H9 (cell line): ENCODE results near the gene RAD1. TPM values are rescaled to one million over a fixed set of nuclear protein-coding genes. Genes with fewer than 3 reads are reported as not detected.

Experiments used
- DNase-seq: peaks from one replicate; pipeline ENCODE4 v3.0.0-alpha.2; 2017
- H2AFZ ChIP-seq: one replicate; pipeline ENCODE4 v1.6.1; 2013; ENCODE audit warnings: mild to moderate bottlenecking, low read length, control low read depth, moderate library complexity
- H2AK5ac ChIP-seq: 2 replicates; pipeline ENCODE4 v1.6.1; 2013; ENCODE audit warnings: low read length, control low read depth, mixed read lengths; ENCODE audit not compliant: insufficient read length
- H2BK120ac ChIP-seq: one replicate; pipeline ENCODE4 v1.6.1; 2013; ENCODE audit warnings: low read depth, mild to moderate bottlenecking, low read length, control low read depth, inconsistent platforms; ENCODE audit not compliant: poor library complexity, severe bottlenecking
- H2BK12ac ChIP-seq: 2 replicates; pipeline ENCODE4 v1.6.1; 2013; ENCODE audit warnings: low read length, control low read depth, mixed read lengths, low read depth; ENCODE audit not compliant: insufficient read length
- H2BK15ac ChIP-seq: 2 replicates; pipeline ENCODE4 v1.6.1; 2013; ENCODE audit warnings: low read depth, low read length, control low read depth
- H2BK20ac ChIP-seq: one replicate; pipeline ENCODE4 v1.6.1; 2013; ENCODE audit warnings: low read depth, mild to moderate bottlenecking, low read length, control low read depth, inconsistent platforms; ENCODE audit not compliant: poor library complexity, severe bottlenecking
- H2BK5ac ChIP-seq: 2 replicates; pipeline ENCODE4 v1.6.1; 2013; ENCODE audit warnings: low read length, control low read depth, mixed read lengths; ENCODE audit not compliant: insufficient read length
- H3K14ac ChIP-seq: 2 replicates; pipeline ENCODE4 v1.6.1; 2013; ENCODE audit warnings: low read length, control low read depth; ENCODE audit not compliant: insufficient read depth
- H3K18ac ChIP-seq: 2 replicates; pipeline ENCODE4 v1.6.1; 2013; ENCODE audit warnings: low read depth, mild to moderate bottlenecking, mixed read lengths, low read length, control low read depth; ENCODE audit not compliant: insufficient read length
- H3K23ac ChIP-seq: 2 replicates; pipeline ENCODE4 v1.6.1; 2013; ENCODE audit warnings: low read length, control low read depth, mixed read lengths, low read depth; ENCODE audit not compliant: insufficient read length
- H3K23me2 ChIP-seq: 2 replicates; pipeline ENCODE4 v1.6.1; 2013; ENCODE audit warnings: low read depth, mild to moderate bottlenecking, mixed read lengths, low read length, control low read depth; ENCODE audit not compliant: insufficient read length, poor library complexity, severe bottlenecking
- H3K27ac ChIP-seq: 2 replicates; pipeline ENCODE4 v1.5.1; 2013; ENCODE audit warnings: low read length, control low read depth, mixed read lengths, low read depth; ENCODE audit not compliant: insufficient read length
- H3K27me3 ChIP-seq: 2 replicates; pipeline ENCODE4 v1.6.1; 2013; ENCODE audit warnings: low read length, control low read depth, inconsistent platforms; ENCODE audit not compliant: insufficient read depth
- H3K4ac ChIP-seq: 2 replicates; pipeline ENCODE4 v1.6.1; 2013; ENCODE audit warnings: low read depth, mild to moderate bottlenecking, control low read depth, inconsistent platforms, low read length, moderate library complexity
- H3K4me1 ChIP-seq: 2 replicates; pipeline ENCODE4 v1.6.1; 2013; ENCODE audit warnings: low read length, control low read depth, inconsistent platforms; ENCODE audit not compliant: insufficient read depth
- H3K4me2 ChIP-seq: 2 replicates; pipeline ENCODE4 v1.6.1; 2013; ENCODE audit warnings: low read length, control low read depth, mixed read lengths; ENCODE audit not compliant: insufficient read length, insufficient read depth
- H3K56ac ChIP-seq: 2 replicates; pipeline ENCODE4 v1.6.1; 2013; ENCODE audit warnings: low read depth, mild to moderate bottlenecking, mixed read lengths, low read length, control low read depth; ENCODE audit not compliant: insufficient read length
- H3K79me1 ChIP-seq: 2 replicates; pipeline ENCODE4 v1.6.1; 2013; ENCODE audit warnings: low read depth, mild to moderate bottlenecking, moderate library complexity, low read length, control low read depth, inconsistent platforms; ENCODE audit not compliant: insufficient read depth, poor library complexity, severe bottlenecking
- H3K79me2 ChIP-seq: 2 replicates; pipeline ENCODE4 v1.6.1; 2013; ENCODE audit warnings: low read length, control low read depth, inconsistent platforms; ENCODE audit not compliant: insufficient read depth
- H3K9ac ChIP-seq: 2 replicates; pipeline ENCODE4 v1.6.1; 2013; ENCODE audit warnings: low read length, control low read depth, mixed read lengths; ENCODE audit not compliant: insufficient read length; ENCODE audit errors: extremely low read depth
- H3K9me3 ChIP-seq: one replicate; pipeline ENCODE4 v1.6.1; 2013; ENCODE audit warnings: low read depth, low read length, inconsistent platforms; ENCODE audit not compliant: control insufficient read depth
- H3T11ph ChIP-seq: one replicate; pipeline ENCODE4 v1.6.1; 2013; ENCODE audit warnings: mild to moderate bottlenecking, low read length, control low read depth, inconsistent platforms
- H4K20me1 ChIP-seq: one replicate; pipeline ENCODE4 v1.6.1; 2013; ENCODE audit not compliant: control insufficient read depth, insufficient read length, insufficient read depth
- H4K5ac ChIP-seq: 2 replicates; pipeline ENCODE4 v1.6.1; 2013; ENCODE audit warnings: low read depth, mild to moderate bottlenecking, mixed read lengths, low read length, control low read depth; ENCODE audit not compliant: insufficient read length
- H4K8ac ChIP-seq: replicated peaks from 2 replicates; pipeline ENCODE4 v1.6.1; 2013; ENCODE audit warnings: low read length, control low read depth, mixed read lengths, low read depth; ENCODE audit not compliant: insufficient read length
- H4K91ac ChIP-seq: 2 replicates; pipeline ENCODE4 v1.6.1; 2013; ENCODE audit warnings: low read depth, mild to moderate bottlenecking, moderate library complexity, mixed read lengths, low read length, control low read depth; ENCODE audit not compliant: insufficient read length
- H3K27ac Mint-ChIP-seq, 3 experiments: 2 replicates in 2 of 3; 3 replicates in 1 of 3; pipeline ENCODE4 v1.8.0; 2020 to 2021; ENCODE audit warnings: mixed read lengths in 3 of 3, mild to moderate bottlenecking in 1 of 3, moderate library complexity in 1 of 3
- H3K27me3 Mint-ChIP-seq: 2 replicates; pipeline ENCODE4 v1.8.0; 2021; ENCODE audit warnings: low read depth, mild to moderate bottlenecking, moderate library complexity, mixed read lengths
- H3K36me3 Mint-ChIP-seq, 3 experiments: 2 replicates in 2 of 3; 3 replicates in 1 of 3; pipeline ENCODE4 v1.8.0; 2020 to 2021; ENCODE audit warnings: low read depth in 3 of 3, mixed read lengths in 3 of 3; ENCODE audit not compliant: insufficient read depth in 1 of 3
- H3K4me1 Mint-ChIP-seq, 2 experiments: 2 replicates each; pipeline ENCODE4 v1.8.0; 2020; ENCODE audit warnings: mixed read lengths in 2 of 2
- H3K4me3 Mint-ChIP-seq, 2 experiments: 2 replicates in 1 of 2; 3 replicates in 1 of 2; pipeline ENCODE4 v1.8.0; 2020 to 2021; ENCODE audit warnings: mild to moderate bottlenecking in 2 of 2, mixed read lengths in 2 of 2, moderate library complexity in 1 of 2
- H3K9me3 Mint-ChIP-seq, 2 experiments: 2 replicates in 1 of 2; 3 replicates in 1 of 2; pipeline ENCODE4 v1.8.0; 2020; ENCODE audit warnings: mild to moderate bottlenecking in 2 of 2, mixed read lengths in 2 of 2, moderate library complexity in 1 of 2
- CTCF ChIP-seq: fragments of 200-600 bp; sonication (generic); conservative IDR thresholded peaks from 3 replicates; pipeline ENCODE4 v1.8.0; 2021; ENCODE audit warnings: antibody characterized with exemption, mild to moderate bottlenecking
- WGBS: extraction: QIAGEN DNeasy Blood & Tissue Kit; methylation state at CpG from one replicate; pipeline ENCODE4 v1.1.7; 2013; ENCODE audit warnings: missing lambda C conversion rate, low lambda C conversion rate, mixed read lengths; ENCODE audit not compliant: insufficient read length; ENCODE audit errors: extremely low coverage; 5-methylcytosine and 5-hydroxymethylcytosine counted together
- total RNA-seq: library from RNA; stranded (reverse); gene quantifications from 2 replicates; pipeline ENCODE4 v1.2.1, GENCODE V29; 2021

Gene RAD1
- total RNA-seq, 1 experiment from 2014 or later: 39.5 TPM

GRCh38 chr5:34891981-34892380 lies 23.3 kb downstream of the RAD1 start:
- H3K27ac Mint-ChIP-seq: no peak overlapping the region
- no peak overlapping the region for H2BK12ac ChIP-seq
- no peak overlapping the region for H3K9ac ChIP-seq
- H4K8ac ChIP-seq: no peak overlapping the region
- H3K27ac ChIP-seq: no peak overlapping the region
- H3K27me3 ChIP-seq: no peaks in the 10 kb centered on the region
- H3K14ac ChIP-seq: no peak overlapping the region
- H3K18ac ChIP-seq: no peak overlapping the region
- H3K4me3 Mint-ChIP-seq: no peak overlapping the region
- H2BK120ac ChIP-seq: no peak overlapping the region
- H3K4ac ChIP-seq: no peak overlapping the region
- H3K27me3 Mint-ChIP-seq: no peaks in the 10 kb centered on the region; the same call in 1 of the 2 replicates
- H2AK5ac ChIP-seq: no peak overlapping the region
- TF ChIP-seq CTCF: no peak
- H3K4me1 ChIP-seq: no peaks in the 10 kb centered on the region
- H3K79me2 ChIP-seq: no peaks in the 10 kb centered on the region
- peaks cover 2 to 3% of the 10 kb centered on the region in 2 experiments; a peak in 3 of 4 replicates for H3K4me1 Mint-ChIP-seq
- H3K9me3 ChIP-seq: no peaks in the 10 kb centered on the region
- H2BK5ac ChIP-seq: no peak overlapping the region
- H3K23me2 ChIP-seq: no peaks in the 10 kb centered on the region
- no peaks in the 10 kb centered on the region for H3K9me3 Mint-ChIP-seq
- no peak for DNase-seq
- no peak overlapping the region for H2AFZ ChIP-seq
- H3K23ac ChIP-seq: no peak overlapping the region
- H3K4me2 ChIP-seq: no peak overlapping the region
- no peak overlapping the region for H2BK20ac ChIP-seq
- no peak overlapping the region for H4K5ac ChIP-seq
- H3K56ac ChIP-seq: no peak overlapping the region
- H3K79me1 ChIP-seq: no peaks in the 10 kb centered on the region
- no peak overlapping the region for H2BK15ac ChIP-seq
- no peak overlapping the region for H3T11ph ChIP-seq
- no peaks in the 10 kb centered on the region for H4K20me1 ChIP-seq
- no peak overlapping the region for H4K91ac ChIP-seq
- no CpG with 5 or more reads among the region's 5 CpGs for WGBS
- H3K36me3 Mint-ChIP-seq: peaks cover 0 to 4% (median 0%) of the 10 kb centered on the region in 3 experiments; a peak in 2 of 7 replicates
